Subcutaneous abdominal adipose tissue (tissue), 5 donors: ENCODE results near the gene RANBP2.

Experiments used
- H3K27ac ChIP-seq: one replicate; pipeline ENCODE4 v1.7.0; 2013; ENCODE audit warnings: low read depth, mild to moderate bottlenecking, inconsistent platforms, low read length, moderate library complexity
- H3K27me3 ChIP-seq, 5 donors: one replicate each; pipeline ENCODE4 v1.7.0; 2013; ENCODE audit warnings: low read length in 5 of 5, inconsistent platforms in 1 of 5; ENCODE audit not compliant: control insufficient read depth in 5 of 5, insufficient read depth in 4 of 5
- H3K36me3 ChIP-seq, 5 donors: one replicate each; pipeline ENCODE4 v1.7.0; 2013; ENCODE audit warnings: low read length in 5 of 5; ENCODE audit not compliant: control insufficient read depth in 5 of 5, insufficient read depth in 5 of 5
- H3K4me1 ChIP-seq, 5 donors: one replicate each; pipeline ENCODE4 v1.7.0; 2013; ENCODE audit warnings: low read length in 5 of 5, mild to moderate bottlenecking in 3 of 5, moderate library complexity in 1 of 5; ENCODE audit not compliant: control insufficient read depth in 5 of 5, insufficient read depth in 5 of 5
- H3K4me3 ChIP-seq, 5 donors: one replicate each; pipeline ENCODE4 v1.7.0; 2013; ENCODE audit warnings: low read length in 5 of 5, low read depth in 1 of 5
- H3K9ac ChIP-seq, 5 donors: one replicate each; pipeline ENCODE4 v1.7.0; 2013; ENCODE audit warnings: low read length in 5 of 5, mild to moderate bottlenecking in 4 of 5, moderate library complexity in 3 of 5
- H3K9me3 ChIP-seq, 5 donors: one replicate each; pipeline ENCODE4 v1.7.0; 2013; ENCODE audit warnings: low read length in 5 of 5; ENCODE audit not compliant: control insufficient read depth in 5 of 5
- donor health status: healthy.
- donor health status: healthy.
- donor health status: healthy.
- donor health status: healthy.
- donor health status: healthy.

The RANBP2 gene

GRCh38 chr2:108806371-108807113 lies 87.3 kb downstream of the RANBP2 start:
- H3K9ac ChIP-seq = no peak overlapping the region
- no peak overlapping the region for H3K27ac ChIP-seq
- peaks cover 4 to 9% (median 6%) of the 10 kb centered on the region in 5 donors for H3K9me3 ChIP-seq
- H3K27me3 ChIP-seq = no peaks in the 10 kb centered on the region
- H3K36me3 ChIP-seq = peaks cover 0 to 13% (median 3%) of the 10 kb centered on the region in 5 donors
- no peak overlapping the region for H3K4me3 ChIP-seq
- peaks cover 0 to 4% (median 0%) of the 10 kb centered on the region in 5 donors for H3K4me1 ChIP-seq

- peaks cover 4 to 9% (median 6%) of the 10 kb centered on the region in 5 donors for H3K9me3 ChIP-seq
- no peak overlapping the region for H3K9ac ChIP-seq
- no peaks in the 10 kb centered on the region for H3K27me3 ChIP-seq
- H3K36me3 ChIP-seq = peaks cover 0 to 12% (median 2%) of the 10 kb centered on the region in 5 donors
- peaks cover 0 to 4% (median 0%) of the 10 kb centered on the region in 5 donors for H3K4me1 ChIP-seq
- H3K4me3 ChIP-seq = no peak overlapping the region
- H3K27ac ChIP-seq = no peak overlapping the region
Observed at GRCh38 chr2:108809936-108810335, 90.7 kb downstream of the RANBP2 start.

- Histone ChIP-seq H3K27ac (no peak overlapping the region), H3K4me1 (peaks cover 0 to 2% (median 0%) of the 10 kb centered on the region in 5 donors), H3K9me3 (peaks cover 4 to 9% (median 6%) of the 10 kb centered on the region in 5 donors), H3K4me3 (no peak overlapping the region), H3K27me3 (no peaks in the 10 kb centered on the region), H3K9ac (no peak overlapping the region), H3K36me3 (peaks cover 0 to 12% (median 6%) of the 10 kb centered on the region in 5 donors)
Observed at GRCh38 chr2:108810993-108811957, 92.0 kb downstream of the RANBP2 start.

- H3K27ac ChIP-seq = no peak overlapping the region
- H3K4me3 ChIP-seq = no peak overlapping the region
- peaks cover 6 to 20% (median 8%) of the 10 kb centered on the region in 5 donors for H3K36me3 ChIP-seq
- peaks cover 4 to 9% (median 6%) of the 10 kb centered on the region in 5 donors for H3K9me3 ChIP-seq
- no peaks in the 10 kb centered on the region for H3K4me1 ChIP-seq
- no peak overlapping the region for H3K9ac ChIP-seq
- H3K27me3 ChIP-seq = no peaks in the 10 kb centered on the region
Observed at GRCh38 chr2:108813732-108814131, 94.5 kb downstream of the RANBP2 start.

GRCh38 chr2:108820482-108820881 lies 101.2 kb downstream of the RANBP2 start:
- H3K4me1 ChIP-seq = no peaks in the 10 kb centered on the region

GRCh38 chr2:108823286-108823685 lies 104.0 kb downstream of the RANBP2 start:
- H3K9me3 ChIP-seq = peaks cover 0 to 7% (median 0%) of the 10 kb centered on the region in 5 donors

More at GRCh38 chr2:108820482-108820881, 101.2 kb downstream of the RANBP2 start:
- no peak overlapping the region for H3K9ac ChIP-seq
- peaks cover 3 to 16% (median 11%) of the 10 kb centered on the region in 5 donors for H3K36me3 ChIP-seq
- no peak overlapping the region for H3K4me3 ChIP-seq
- no peaks in the 10 kb centered on the region for H3K27me3 ChIP-seq
- H3K27ac ChIP-seq = no peak overlapping the region
- H3K9me3 ChIP-seq = peaks cover 0 to 7% (median 0%) of the 10 kb centered on the region in 5 donors

GRCh38 chr2:108824316-108825070 lies 105.2 kb downstream of the RANBP2 start:
- Histone ChIP-seq H3K27ac (no peak overlapping the region), H3K9ac (no peak overlapping the region), H3K4me3 (no peak overlapping the region), H3K36me3 (no peaks in the 10 kb centered on the region), H3K4me1 (no peaks in the 10 kb centered on the region), H3K27me3 (no peaks in the 10 kb centered on the region), H3K9me3 (peaks cover 0 to 3% (median 0%) of the 10 kb centered on the region in 5 donors)

More at GRCh38 chr2:108823286-108823685, 104.0 kb downstream of the RANBP2 start:
- no peaks in the 10 kb centered on the region for H3K4me1 ChIP-seq
- no peak overlapping the region for H3K27ac ChIP-seq
- no peak overlapping the region for H3K4me3 ChIP-seq
- no peak overlapping the region for H3K9ac ChIP-seq
- H3K27me3 ChIP-seq = no peaks in the 10 kb centered on the region
- H3K36me3 ChIP-seq = peaks cover 0 to 5% (median 0%) of the 10 kb centered on the region in 5 donors

- no peak overlapping the region for H3K27ac ChIP-seq
- no peak overlapping the region for H3K4me3 ChIP-seq
- no peaks in the 10 kb centered on the region for H3K36me3 ChIP-seq
- no peaks in the 10 kb centered on the region for H3K27me3 ChIP-seq
- H3K9ac ChIP-seq = no peak overlapping the region
- no peaks in the 10 kb centered on the region for H3K4me1 ChIP-seq
- peaks cover 0 to 3% (median 0%) of the 10 kb centered on the region in 5 donors for H3K9me3 ChIP-seq
Observed at GRCh38 chr2:108825254-108825653, 106.0 kb downstream of the RANBP2 start.

- Histone ChIP-seq H3K9me3 (no peaks in the 10 kb centered on the region), H3K4me1 (no peaks in the 10 kb centered on the region), H3K36me3 (no peaks in the 10 kb centered on the region), H3K27ac (no peak overlapping the region), H3K9ac (no peak overlapping the region), H3K4me3 (no peak overlapping the region), H3K27me3 (no peaks in the 10 kb centered on the region)
Observed at GRCh38 chr2:108825736-108826135, 106.5 kb downstream of the RANBP2 start.
